Keratinocyte (primary cell): Measurements from ENCODE around the gene KANSL1.

Experiments
- CTCF ChIP-seq, 3 experiments: IDR thresholded peaks in 1 of 3; conservative IDR thresholded peaks in 1 of 3; optimal IDR thresholded peaks in 1 of 3; 2 replicates in 2 of 3; 3 replicates in 1 of 3; pipeline versions ENCODE3 to v1.5.1; 2011; ENCODE audit warnings: low read length in 3 of 3, mild to moderate bottlenecking in 3 of 3, moderate library complexity in 2 of 3, control low read depth in 1 of 3, inconsistent platforms in 1 of 3; ENCODE audit not compliant: insufficient read depth in 2 of 3; ENCODE audit errors: extremely low read depth in 1 of 3
- EZH2 ChIP-seq: IDR thresholded peaks from one replicate; pipeline ENCODE4 v1.6.1; 2012; ENCODE audit warnings: inconsistent platforms, mild to moderate bottlenecking, low read length, moderate library complexity

- TF ChIP-seq CTCF (optimal IDR thresholded peaks at IDR 0.05 in 1 of 3, IDR thresholded peaks at IDR 0.05 in 1 of 3, conservative IDR thresholded peaks at IDR 0.05 in 1 of 3; ENCODE audit: extremely low read depth in 1 of 3, insufficient read depth in 2 of 3, low read length in 3 of 3) (peak; percentile 37 to 76 (median 60)), EZH2 (no peak)
Measured at GRCh38 chr17:46193151-46193625, at the start of gene KANSL1.
